DOHH2 (cell line): ENCODE measurements around the gene CSRNP2.

ENCODE experiments used
- EZH2phosphoT487 ChIP-seq: fragments of 200-600 bp; sonication (generic); IDR thresholded peaks from 2 replicates; pipeline ENCODE4 v1.6.1; 2017; ENCODE audit warnings: borderline replicate concordance, mild to moderate bottlenecking, antibody characterized with exemption, low read length, moderate library complexity, mixed read lengths
- TF ChIP-seq, protein P1 (sequence below): fragments of 200-600 bp; sonication (generic); IDR thresholded peaks from one replicate; pipeline ENCODE4 v1.5.1; 2014; ENCODE audit warnings: antibody characterized with exemption, mild to moderate bottlenecking, low read depth, low read length; ENCODE audit not compliant: poor library complexity, severe bottlenecking

DNA sequence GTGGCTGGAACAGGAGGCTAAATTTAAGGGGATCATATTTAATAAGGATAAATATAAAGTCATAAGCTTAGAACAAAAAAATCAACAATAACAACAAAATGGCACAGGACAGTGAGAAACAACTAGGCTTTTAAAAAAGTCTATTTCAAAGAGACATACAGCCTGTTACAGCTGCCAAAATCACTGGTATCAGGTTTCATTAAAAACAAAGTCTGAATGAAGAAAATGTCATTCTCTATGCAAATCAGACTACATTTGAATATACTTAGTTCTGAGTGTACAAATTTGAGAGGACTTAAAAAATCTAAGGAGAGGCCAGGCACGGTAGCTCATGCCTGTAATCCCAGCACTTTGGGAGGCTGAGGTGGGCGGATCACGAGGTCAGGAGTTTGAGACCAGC is 45.5 kb upstream of the CSRNP2 start:
- TF ChIP-seq, protein P1, sequence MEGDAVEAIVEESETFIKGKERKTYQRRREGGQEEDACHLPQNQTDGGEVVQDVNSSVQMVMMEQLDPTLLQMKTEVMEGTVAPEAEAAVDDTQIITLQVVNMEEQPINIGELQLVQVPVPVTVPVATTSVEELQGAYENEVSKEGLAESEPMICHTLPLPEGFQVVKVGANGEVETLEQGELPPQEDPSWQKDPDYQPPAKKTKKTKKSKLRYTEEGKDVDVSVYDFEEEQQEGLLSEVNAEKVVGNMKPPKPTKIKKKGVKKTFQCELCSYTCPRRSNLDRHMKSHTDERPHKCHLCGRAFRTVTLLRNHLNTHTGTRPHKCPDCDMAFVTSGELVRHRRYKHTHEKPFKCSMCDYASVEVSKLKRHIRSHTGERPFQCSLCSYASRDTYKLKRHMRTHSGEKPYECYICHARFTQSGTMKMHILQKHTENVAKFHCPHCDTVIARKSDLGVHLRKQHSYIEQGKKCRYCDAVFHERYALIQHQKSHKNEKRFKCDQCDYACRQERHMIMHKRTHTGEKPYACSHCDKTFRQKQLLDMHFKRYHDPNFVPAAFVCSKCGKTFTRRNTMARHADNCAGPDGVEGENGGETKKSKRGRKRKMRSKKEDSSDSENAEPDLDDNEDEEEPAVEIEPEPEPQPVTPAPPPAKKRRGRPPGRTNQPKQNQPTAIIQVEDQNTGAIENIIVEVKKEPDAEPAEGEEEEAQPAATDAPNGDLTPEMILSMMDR: no peak
- no peak for TF ChIP-seq EZH2phosphoT487
